Activated naive CD4-positive, alpha-beta T cell treated with anti-CD3 and anti-CD28 coated beads, Interleukin-2, amount 50 U/mL, for 16 hours (primary cell): ENCODE results near the gene HDLBP.
A peak's percentile ranks its signal among the peaks of the same experiment; 100 is the strongest.

Experiments
- DNase-seq: peaks from one replicate; pipeline ENCODE4 v3.0.0-alpha.2; 2020

The HDLBP gene, protein sequence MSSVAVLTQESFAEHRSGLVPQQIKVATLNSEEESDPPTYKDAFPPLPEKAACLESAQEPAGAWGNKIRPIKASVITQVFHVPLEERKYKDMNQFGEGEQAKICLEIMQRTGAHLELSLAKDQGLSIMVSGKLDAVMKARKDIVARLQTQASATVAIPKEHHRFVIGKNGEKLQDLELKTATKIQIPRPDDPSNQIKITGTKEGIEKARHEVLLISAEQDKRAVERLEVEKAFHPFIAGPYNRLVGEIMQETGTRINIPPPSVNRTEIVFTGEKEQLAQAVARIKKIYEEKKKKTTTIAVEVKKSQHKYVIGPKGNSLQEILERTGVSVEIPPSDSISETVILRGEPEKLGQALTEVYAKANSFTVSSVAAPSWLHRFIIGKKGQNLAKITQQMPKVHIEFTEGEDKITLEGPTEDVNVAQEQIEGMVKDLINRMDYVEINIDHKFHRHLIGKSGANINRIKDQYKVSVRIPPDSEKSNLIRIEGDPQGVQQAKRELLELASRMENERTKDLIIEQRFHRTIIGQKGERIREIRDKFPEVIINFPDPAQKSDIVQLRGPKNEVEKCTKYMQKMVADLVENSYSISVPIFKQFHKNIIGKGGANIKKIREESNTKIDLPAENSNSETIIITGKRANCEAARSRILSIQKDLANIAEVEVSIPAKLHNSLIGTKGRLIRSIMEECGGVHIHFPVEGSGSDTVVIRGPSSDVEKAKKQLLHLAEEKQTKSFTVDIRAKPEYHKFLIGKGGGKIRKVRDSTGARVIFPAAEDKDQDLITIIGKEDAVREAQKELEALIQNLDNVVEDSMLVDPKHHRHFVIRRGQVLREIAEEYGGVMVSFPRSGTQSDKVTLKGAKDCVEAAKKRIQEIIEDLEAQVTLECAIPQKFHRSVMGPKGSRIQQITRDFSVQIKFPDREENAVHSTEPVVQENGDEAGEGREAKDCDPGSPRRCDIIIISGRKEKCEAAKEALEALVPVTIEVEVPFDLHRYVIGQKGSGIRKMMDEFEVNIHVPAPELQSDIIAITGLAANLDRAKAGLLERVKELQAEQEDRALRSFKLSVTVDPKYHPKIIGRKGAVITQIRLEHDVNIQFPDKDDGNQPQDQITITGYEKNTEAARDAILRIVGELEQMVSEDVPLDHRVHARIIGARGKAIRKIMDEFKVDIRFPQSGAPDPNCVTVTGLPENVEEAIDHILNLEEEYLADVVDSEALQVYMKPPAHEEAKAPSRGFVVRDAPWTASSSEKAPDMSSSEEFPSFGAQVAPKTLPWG (N-terminal part only)

GRCh38 chr2:241315093-241315878 lies at the start of gene HDLBP:
TSS of gene HDLBP (minus strand) at chr2:241315672. CDS start at chr2:241266869, 48,803 bp downstream.
- peak; percentile 100 for DNase-seq

GRCh38 chr2:241364781-241365180 lies 49.3 kb upstream of the HDLBP start:
- no peak for DNase-seq

- no peak for DNase-seq
Observed at GRCh38 chr2:241363426-241363825, 48.0 kb upstream of the HDLBP start.

- no peak for DNase-seq
Observed at GRCh38 chr2:241359481-241360045, 44.1 kb upstream of the HDLBP start.

DNA sequence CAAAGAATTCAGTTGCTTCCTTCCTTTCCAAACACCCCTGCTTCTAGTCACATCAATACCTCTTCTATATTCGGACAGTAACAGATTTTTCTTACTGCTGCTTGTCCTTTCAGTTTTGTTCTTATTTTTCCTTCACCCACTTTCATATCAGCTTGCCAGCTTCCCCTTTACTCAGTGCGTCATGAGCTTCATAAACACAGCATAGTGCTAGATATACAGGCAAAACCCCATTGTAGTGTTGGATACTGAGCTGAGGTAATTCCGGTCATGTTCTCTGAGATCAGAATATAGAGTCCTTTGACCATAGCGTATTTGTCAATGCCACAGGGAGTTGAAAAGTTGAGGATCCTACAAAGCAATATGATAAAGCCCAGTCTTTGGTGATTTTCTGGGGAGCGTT lies 43.0 kb upstream of the HDLBP start:
- no peak for DNase-seq

GRCh38 chr2:241357531-241357930 lies 42.1 kb upstream of the HDLBP start:
- DNase-seq: no peak

DNA sequence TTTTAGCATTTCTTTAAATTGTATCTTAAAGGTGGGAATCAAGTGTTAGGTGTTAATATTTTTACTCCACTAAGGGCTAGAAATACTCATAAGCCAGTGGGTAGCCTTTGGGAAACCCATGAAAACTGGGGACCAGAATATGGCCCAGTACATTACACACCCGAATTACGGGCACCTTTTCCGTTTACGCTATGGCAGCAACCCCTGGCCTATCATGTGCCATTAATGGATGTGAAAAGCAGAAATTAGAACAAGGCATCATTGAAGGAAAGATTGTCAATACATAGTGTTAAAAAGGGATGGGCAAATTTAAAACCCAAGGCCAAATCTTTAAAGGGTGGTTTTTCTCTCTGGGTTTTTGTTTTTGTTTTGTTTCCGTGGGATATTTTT lies 41.4 kb upstream of the HDLBP start:
- DNase-seq: no peak

- DNase-seq: peak; percentile 98
Observed at GRCh38 chr2:241355983-241356870, 40.8 kb upstream of the HDLBP start, which contains the start of gene FARP2. TSS of gene FARP2 (plus strand) at chr2:241356285. CDS start at chr2:241373108, 16,823 bp downstream.

GRCh38 chr2:241354668-241355658 lies 39.5 kb upstream of the HDLBP start:
- peak; percentile 62 for DNase-seq

GRCh38 chr2:241352227-241352626 lies 36.8 kb upstream of the HDLBP start:
- no peak for DNase-seq

DNA sequence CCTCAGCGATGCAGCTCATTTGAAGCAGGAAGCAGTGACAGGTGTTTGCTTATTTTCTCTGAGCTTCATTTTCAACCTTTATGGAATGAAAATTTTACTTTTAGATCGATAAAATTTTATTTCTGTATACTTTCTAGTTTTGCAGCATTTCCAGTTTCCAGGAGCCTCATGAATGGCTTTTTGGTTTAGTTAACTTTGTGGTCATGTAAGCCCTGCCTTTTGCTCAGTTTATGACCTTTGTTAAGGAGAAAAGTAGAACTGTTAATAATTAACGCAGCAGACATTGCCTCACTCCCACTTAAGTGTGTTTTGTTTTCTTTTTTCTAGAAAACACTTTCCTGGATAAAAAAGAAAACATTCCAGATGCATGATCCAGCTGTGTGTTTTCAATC lies 36.2 kb upstream of the HDLBP start:
- DNase-seq: no peak

- no peak for DNase-seq
Observed at GRCh38 chr2:241350878-241351639, 35.6 kb upstream of the HDLBP start.

DNA sequence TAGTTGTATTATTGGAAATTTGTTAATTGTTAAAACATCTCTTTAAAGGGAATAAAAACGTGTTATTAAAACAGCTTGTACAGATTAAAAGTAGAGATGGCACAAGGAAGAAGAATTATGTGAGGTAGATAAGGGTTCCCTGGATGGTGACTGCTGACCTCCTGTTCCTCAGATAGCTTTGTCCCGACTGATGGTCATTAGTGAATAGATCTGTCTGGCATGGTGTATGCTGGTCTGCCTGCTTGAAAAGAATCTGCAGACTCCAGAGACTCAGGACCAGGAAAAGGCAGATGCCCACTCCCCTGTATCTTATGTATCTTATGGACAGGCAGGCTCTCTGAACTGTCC lies 35.0 kb upstream of the HDLBP start:
- no peak for DNase-seq

DNA sequence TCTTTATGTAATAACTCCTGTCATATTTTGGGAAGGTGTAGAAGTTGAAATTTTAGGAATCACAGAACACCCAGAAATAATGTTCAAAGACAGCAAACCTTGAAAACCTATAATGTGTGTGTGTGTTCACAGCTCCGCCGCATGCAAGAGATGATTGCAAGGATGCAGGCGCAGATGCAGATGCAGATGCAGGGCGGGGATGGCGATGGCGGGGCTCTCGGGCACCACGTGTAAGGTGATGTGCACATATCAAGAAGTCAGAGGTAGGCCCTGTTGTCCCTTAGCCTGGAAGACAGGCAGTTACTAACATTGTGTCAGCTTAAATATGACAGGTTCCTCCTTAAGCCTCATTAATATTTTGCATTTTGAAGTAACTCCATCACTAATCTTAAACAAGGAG lies 34.5 kb upstream of the HDLBP start:
- no peak for DNase-seq

GRCh38 chr2:241344925-241345651 lies 29.6 kb upstream of the HDLBP start:
- DNase-seq: no peak

- no peak for DNase-seq
Observed at GRCh38 chr2:241340631-241341163, 25.2 kb upstream of the HDLBP start.

DNA sequence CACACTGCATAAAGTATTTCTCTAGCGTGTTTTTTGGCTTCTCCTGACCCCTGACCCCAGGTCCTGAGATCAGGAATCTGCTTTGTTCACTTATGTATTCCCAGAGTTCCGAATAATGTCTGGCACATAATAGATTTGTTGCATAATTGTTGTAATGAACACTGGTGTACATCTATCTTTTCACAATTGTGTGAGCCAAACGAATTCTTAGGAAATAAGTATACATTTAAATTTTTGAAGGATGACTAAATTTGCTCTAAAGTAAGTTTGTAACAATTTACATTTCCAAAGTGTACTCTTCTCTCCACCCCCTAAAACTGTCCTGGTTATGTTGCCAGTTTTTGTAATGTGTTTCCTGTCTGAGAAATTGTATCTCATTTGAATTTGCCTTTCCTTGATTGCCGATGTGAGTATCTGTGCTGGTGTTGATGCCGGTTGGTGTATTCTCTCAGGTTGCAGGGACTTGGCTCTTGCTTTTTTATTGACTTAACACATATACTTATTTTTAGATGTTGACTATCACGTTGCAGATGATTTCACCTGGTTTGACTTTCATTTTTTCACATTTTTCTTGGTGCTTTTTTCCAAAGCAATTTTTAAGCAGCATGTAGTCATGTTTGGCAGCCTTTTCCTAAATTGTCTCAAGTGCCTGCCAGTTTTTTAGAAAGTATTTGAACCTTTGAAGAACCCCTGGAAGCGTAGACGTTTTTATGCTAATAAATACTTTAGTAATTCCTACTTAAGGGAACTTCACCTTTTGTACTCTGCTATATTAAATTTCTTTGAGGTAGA lies 24.6 kb upstream of the HDLBP start:
- DNase-seq: no peak
